Inflammatory macrophage treated with lipopolysaccharide for 1 hour (primary cell): ENCODE measurements around the gene RBMY1J.
"Not testable (repeated sequence)": the region's sequence is repeated elsewhere in the genome, so short reads cannot be mapped to it uniquely, and the experiment has no call there.

Source experiments
- DNase-seq, 2 donors: peaks; one replicate each; pipeline ENCODE4 v3.0.0-alpha.2; 2020 to 2022

RBMY1J gene

GRCh38 chrY:22403110-22403509 is at the start of gene RBMY1J:
Gene RBMY1J (plus strand): TSS chrY:22403410. CDS start chrY:22405448, 2,038 bp downstream.
- not testable (repeated sequence) for DNase-seq

GRCh38 chrY:22367416-22367815 is 35.8 kb upstream of the RBMY1J start:
- no peak for DNase-seq

- DNase-seq = no peak
These were observed 32.6 kb upstream of the RBMY1J start for GRCh38 chrY:22370623-22371022.

GRCh38 chrY:22373494-22373893 is 29.7 kb upstream of the RBMY1J start:
- DNase-seq = no peak

- not testable (repeated sequence) for DNase-seq
These were observed 41.6 kb downstream of the RBMY1J start for GRCh38 chrY:22444718-22445396.

- DNase-seq = not testable (repeated sequence)
These were observed 52.3 kb downstream of the RBMY1J start for GRCh38 chrY:22455522-22455921.

- not testable (repeated sequence) for DNase-seq
These were observed 58.8 kb downstream of the RBMY1J start for GRCh38 chrY:22461962-22462361.
